Mesodermal cell (in vitro differentiated cells): Measurements from ENCODE around the gene ANO6.

Source experiments
- H3K27ac ChIP-seq: 2 replicates; pipeline ENCODE4 v1.7.0; 2013; ENCODE audit warnings: mild to moderate bottlenecking, low read depth, low read length, moderate library complexity; ENCODE audit not compliant: severe bottlenecking
- H3K36me3 ChIP-seq: 2 replicates; pipeline ENCODE4 v1.7.1; 2013; ENCODE audit warnings: mild to moderate bottlenecking, low read length, moderate library complexity; ENCODE audit not compliant: control insufficient read depth, insufficient read depth
- H3K4me1 ChIP-seq: one replicate; pipeline ENCODE4 v1.7.1; 2013; ENCODE audit warnings: mild to moderate bottlenecking, low read length; ENCODE audit not compliant: insufficient read depth, control insufficient read depth, poor library complexity, severe bottlenecking
- H3K4me3 ChIP-seq: 2 replicates; pipeline ENCODE4 v1.7.0; 2013; ENCODE audit warnings: low read length, control low read depth, mild to moderate bottlenecking; ENCODE audit not compliant: insufficient read depth, poor library complexity, severe bottlenecking; ENCODE audit errors: extremely low read depth
- H3K9me3 ChIP-seq: 2 replicates; pipeline ENCODE4 v1.7.1; 2013; ENCODE audit warnings: mild to moderate bottlenecking, low read length, moderate library complexity; ENCODE audit not compliant: control insufficient read depth
- WGBS, 2 experiments: methylation state at CpG; one replicate each; pipeline ENCODE4 v1.1.5; 2013; ENCODE audit warnings: missing lambda C conversion rate in 2 of 2; ENCODE audit not compliant: insufficient coverage in 2 of 2; 5-methylcytosine and 5-hydroxymethylcytosine counted together

ANO6 gene

DNA sequence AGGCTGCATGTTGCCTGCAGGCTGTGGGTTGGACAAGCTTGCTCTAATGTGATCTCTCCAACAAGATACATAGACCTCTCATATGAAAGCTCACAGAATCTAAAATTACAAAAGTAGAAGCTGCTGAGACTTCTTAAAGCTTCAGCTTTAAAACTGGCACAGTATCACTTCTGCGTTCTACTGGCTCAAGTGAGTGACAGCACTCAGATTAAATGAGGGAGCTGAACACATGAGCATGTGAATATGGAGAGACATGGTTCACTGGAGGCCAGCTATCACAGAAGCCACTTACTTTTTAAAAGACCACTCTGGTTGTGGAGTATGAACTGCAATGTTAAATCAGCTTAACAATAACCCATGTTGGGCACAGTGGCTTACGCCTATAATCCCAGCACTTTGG is 29.1 kb upstream of the ANO6 start:
- H3K4me1 ChIP-seq = no peaks in the 10 kb centered on the region
- WGBS, 2 experiments = 92 to 100% methylated on average over 1 to 2 of the region's 2 CpGs

DNA sequence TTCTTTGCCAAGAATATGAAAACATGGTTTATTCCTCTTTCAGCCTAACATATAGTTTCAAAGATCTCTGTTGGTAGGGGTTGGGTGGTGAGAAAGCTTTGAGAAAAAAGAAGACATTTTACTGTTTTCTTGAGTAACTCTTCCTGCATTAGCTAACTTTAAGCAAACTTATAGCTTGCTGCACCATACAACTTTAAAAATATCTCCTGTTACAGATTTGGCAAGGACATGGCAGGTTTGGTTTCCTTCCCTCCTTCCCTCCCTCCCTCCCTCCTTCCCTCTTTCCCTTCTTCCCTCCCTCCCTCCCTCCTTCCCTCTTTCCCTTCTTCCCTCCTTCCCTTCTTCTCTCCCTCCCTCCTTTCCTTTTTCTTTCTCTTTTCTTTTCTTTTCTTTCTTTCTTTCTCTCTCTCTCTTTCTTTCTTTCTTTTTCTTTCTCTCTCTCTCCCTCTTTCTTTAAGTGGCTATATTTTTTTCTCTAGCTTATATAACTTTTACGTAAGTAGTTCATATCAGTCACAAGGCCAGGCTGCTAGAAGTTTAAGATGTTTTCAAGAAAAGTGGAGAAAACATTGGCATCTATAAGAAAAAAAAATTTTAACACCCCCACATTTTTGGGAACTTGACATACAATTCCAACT is 26.0 kb upstream of the ANO6 start:
- no CpG with 5 or more reads among the region's 1 CpG for WGBS, 2 experiments
- peaks cover 8% of the 10 kb centered on the region for H3K4me1 ChIP-seq

More for the DNA sequence above, 29.1 kb upstream of the ANO6 start:
- no peaks in the 10 kb centered on the region for H3K9me3 ChIP-seq
- peaks cover 5% of the 10 kb centered on the region for H3K36me3 ChIP-seq
- no peak overlapping the region for H3K27ac ChIP-seq
- no peak overlapping the region for H3K4me3 ChIP-seq

DNA sequence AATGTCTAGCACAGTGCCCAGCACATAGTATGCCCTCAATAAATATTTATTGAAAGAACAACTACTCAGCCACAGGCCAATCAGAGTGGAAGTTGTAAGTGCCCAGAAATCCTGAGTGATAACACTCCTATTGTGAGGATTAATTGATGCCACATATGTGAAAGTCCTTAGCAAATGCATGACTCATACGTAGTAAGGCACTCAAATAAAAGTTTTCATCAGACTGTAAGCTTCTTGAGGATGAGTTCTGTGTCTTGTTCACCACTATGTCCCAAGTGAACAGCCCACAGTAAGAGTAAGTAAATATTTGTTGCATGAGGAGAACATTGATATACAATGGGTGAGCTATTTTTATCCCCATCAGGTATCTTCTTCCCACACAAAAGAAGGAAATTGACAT is 24.7 kb upstream of the ANO6 start:
- Histone ChIP-seq H3K36me3 (peaks cover 5% of the 10 kb centered on the region), H3K9me3 (no peaks in the 10 kb centered on the region), H3K4me3 (no peak overlapping the region), H3K4me1 (peaks cover 8% of the 10 kb centered on the region), H3K27ac (peak overlapping the region; percentile 23)
- WGBS, 2 experiments = 100% methylated on average over 1 of the region's 1 CpG; no CpG with 5 or more reads in 1 of the 2 experiments

More for the DNA sequence above, 26.0 kb upstream of the ANO6 start:
- no peaks in the 10 kb centered on the region for H3K9me3 ChIP-seq
- no peak overlapping the region for H3K4me3 ChIP-seq
- peaks cover 5% of the 10 kb centered on the region for H3K36me3 ChIP-seq
- no peak overlapping the region for H3K27ac ChIP-seq

GRCh38 chr12:45192707-45193106 is 23.2 kb upstream of the ANO6 start:
- Histone ChIP-seq H3K27ac (peak overlapping the region; percentile 79), H3K9me3 (no peaks in the 10 kb centered on the region), H3K4me1 (peaks cover 8% of the 10 kb centered on the region), H3K4me3 (no peak overlapping the region), H3K36me3 (peaks cover 5% of the 10 kb centered on the region)
- no CpG with 5 or more reads among the region's 4 CpGs for WGBS, 2 experiments

GRCh38 chr12:45200491-45201043 is 15.3 kb upstream of the ANO6 start:
- H3K9me3 ChIP-seq = no peaks in the 10 kb centered on the region
- WGBS, 2 experiments = 94% methylated on average over 6 of the region's 7 CpGs
- no peak overlapping the region for H3K4me3 ChIP-seq
- H3K4me1 ChIP-seq = no peaks in the 10 kb centered on the region
- H3K27ac ChIP-seq = no peak overlapping the region
- H3K36me3 ChIP-seq = no peaks in the 10 kb centered on the region

- no peaks in the 10 kb centered on the region for H3K9me3 ChIP-seq
- 78% methylated on average over 1 of the region's 1 CpG; no CpG with 5 or more reads in 1 of the 2 experiments for WGBS, 2 experiments
These were observed 12.1 kb upstream of the ANO6 start for GRCh38 chr12:45203767-45204166.

DNA sequence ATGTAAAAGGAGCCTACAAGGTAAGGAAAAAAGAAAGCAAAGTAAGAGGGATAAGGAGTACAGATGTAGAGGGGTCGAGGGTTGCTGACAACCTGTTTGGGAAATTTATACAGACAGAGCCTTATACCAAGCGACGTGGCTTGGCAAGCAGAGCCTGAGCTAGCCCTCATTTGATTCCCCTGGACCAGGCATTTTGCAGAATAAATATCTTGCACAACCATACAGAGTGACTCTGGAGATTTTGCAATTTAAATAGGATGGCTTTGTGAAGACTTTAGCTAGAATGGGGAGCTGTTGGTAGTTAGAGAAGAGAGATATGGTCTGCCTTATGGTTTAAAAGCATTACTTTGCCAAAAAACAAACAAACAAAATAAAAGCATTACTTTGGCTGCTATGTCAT is 11.1 kb upstream of the ANO6 start:
- H3K4me1 ChIP-seq = no peaks in the 10 kb centered on the region
- 100% methylated on average over 1 of the region's 3 CpGs; no CpG with 5 or more reads in 1 of the 2 experiments for WGBS, 2 experiments
- H3K9me3 ChIP-seq = no peaks in the 10 kb centered on the region
- no peak overlapping the region for H3K4me3 ChIP-seq
- H3K36me3 ChIP-seq = no peaks in the 10 kb centered on the region
- no peak overlapping the region for H3K27ac ChIP-seq

More at GRCh38 chr12:45203767-45204166, 12.1 kb upstream of the ANO6 start:
- no peaks in the 10 kb centered on the region for H3K4me1 ChIP-seq
- H3K36me3 ChIP-seq = no peaks in the 10 kb centered on the region
- H3K4me3 ChIP-seq = no peak overlapping the region
- no peak overlapping the region for H3K27ac ChIP-seq

DNA sequence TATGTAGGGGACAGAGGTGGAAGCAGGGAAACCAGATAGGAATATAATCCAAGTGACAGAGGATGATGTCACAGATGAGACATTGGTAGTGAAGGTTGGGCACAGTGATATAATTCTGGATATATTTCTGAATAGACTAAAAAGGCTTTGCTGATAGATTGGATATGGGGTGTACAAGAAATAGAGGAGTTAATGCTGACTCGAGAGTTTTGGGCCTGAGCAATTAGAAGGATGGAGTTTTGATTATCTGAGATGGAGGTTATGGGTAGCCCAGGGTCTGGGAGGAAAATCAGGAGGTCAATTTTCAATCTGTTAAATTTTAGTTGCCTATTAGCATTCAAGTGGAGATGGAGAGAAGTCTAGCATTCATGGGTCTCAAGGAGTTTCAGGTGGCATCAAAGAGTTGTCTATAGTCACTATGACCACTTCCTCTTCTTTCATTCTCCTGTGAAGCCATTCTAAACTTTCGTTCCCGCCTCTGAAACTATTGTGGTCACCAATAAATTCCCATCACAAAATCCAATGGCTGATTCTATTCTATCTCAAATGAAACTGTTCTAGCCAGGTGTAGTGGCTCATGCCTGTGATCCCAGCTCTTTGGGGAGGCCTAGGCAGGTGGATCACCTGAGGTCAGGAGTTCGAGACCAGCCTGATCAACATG is 10.6 kb upstream of the ANO6 start:
- WGBS, 2 experiments = 89 to 94% methylated on average over 3 of the region's 4 CpGs
- no peaks in the 10 kb centered on the region for H3K4me1 ChIP-seq
- H3K9me3 ChIP-seq = no peaks in the 10 kb centered on the region
- no peak overlapping the region for H3K27ac ChIP-seq
- no peak overlapping the region for H3K4me3 ChIP-seq
- H3K36me3 ChIP-seq = no peaks in the 10 kb centered on the region

DNA sequence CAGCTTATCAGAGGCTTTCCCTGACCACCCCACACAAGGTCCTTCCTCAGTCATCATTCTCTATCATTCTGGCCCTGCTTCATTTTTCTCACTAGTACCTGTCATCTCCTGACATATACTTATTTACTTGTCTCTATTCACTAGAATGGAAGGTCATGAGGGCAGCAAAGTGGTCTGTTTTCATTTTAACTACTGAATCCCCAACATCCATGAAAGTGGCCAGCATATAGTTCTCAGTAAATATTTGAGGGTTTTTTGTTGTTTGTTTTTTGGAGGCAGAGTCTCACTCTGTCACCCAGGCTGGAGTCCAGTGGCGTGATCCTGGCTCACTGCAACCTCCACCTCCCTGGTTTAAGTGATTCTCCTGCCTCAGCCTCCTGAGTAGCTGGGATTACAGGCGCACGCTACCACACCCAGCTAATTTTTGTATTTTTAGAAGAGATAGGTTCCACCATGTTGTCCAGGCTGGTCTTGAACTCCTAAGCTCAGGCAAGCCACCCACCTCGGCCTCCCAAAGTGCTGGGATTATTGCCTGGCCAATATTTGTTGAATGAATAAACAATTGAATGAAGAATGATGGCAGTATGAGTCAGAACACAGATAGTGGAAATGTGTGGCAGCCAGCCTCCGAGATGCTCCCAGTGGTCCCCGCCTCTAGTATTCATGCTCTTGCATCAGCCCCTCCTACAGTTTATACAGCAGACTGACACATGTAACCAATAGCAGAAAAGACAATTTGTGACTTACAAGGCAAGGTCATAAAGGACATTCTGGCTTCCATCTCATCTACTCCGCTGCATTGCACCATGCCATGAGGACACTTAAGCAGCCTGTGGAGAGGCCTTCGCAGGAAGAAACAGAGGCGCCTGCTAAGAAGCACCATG is 7.0 kb upstream of the ANO6 start:
- WGBS, 2 experiments = 83 to 93% methylated on average over 3 to 7 of the region's 9 CpGs
- Histone ChIP-seq H3K36me3 (no peaks in the 10 kb centered on the region), H3K4me1 (no peaks in the 10 kb centered on the region), H3K27ac (peak overlapping the region; percentile 29), H3K9me3 (no peaks in the 10 kb centered on the region), H3K4me3 (no peak overlapping the region)

GRCh38 chr12:45209784-45210183 is 6.1 kb upstream of the ANO6 start:
- no peaks in the 10 kb centered on the region for H3K9me3 ChIP-seq
- no peak overlapping the region for H3K27ac ChIP-seq
- H3K36me3 ChIP-seq = no peaks in the 10 kb centered on the region
- H3K4me3 ChIP-seq = no peak overlapping the region
- 83 to 93% methylated on average over 1 to 2 of the region's 2 CpGs for WGBS, 2 experiments
- no peaks in the 10 kb centered on the region for H3K4me1 ChIP-seq
